CD14-positive monocyte (primary cell): ENCODE measurements around the gene EPHA4. TPM values are rescaled to one million over a fixed set of nuclear protein-coding genes. Genes with fewer than 3 reads are reported as not detected.
"Not testable (repeated sequence)": the region's sequence is repeated elsewhere in the genome, so short reads cannot be mapped to it uniquely, and the experiment has no call there.

Source experiments
- DNase-seq, 3 donors: peaks; one replicate each; pipeline ENCODE4 v3.0.0-alpha.2; 2011 to 2022
- H2AFZ ChIP-seq: 2 replicates; pipeline ENCODE4 v1.6.0; 2012; ENCODE audit warnings: mild to moderate bottlenecking, low read depth, low read length, inconsistent platforms; ENCODE audit not compliant: insufficient read depth, poor library complexity, severe bottlenecking
- H3K27ac ChIP-seq, 2 donors: 1 replicate in 1 of 2; 2 replicates in 1 of 2; pipeline ENCODE4 v1.5.1; 2012 to 2013; ENCODE audit warnings: low read length in 2 of 2, control low read depth in 1 of 2, inconsistent platforms in 1 of 2, low read depth in 1 of 2, mild to moderate bottlenecking in 1 of 2
- H3K27me3 ChIP-seq, 2 donors: one replicate each; pipeline versions ENCODE4 v1.6.0 to v1.6.1; 2011 to 2013; ENCODE audit warnings: low read length in 2 of 2; ENCODE audit not compliant: control insufficient read depth in 2 of 2, insufficient read depth in 2 of 2
- H3K36me3 ChIP-seq, 2 donors: replicated peaks in 1 of 2; 1 replicate in 1 of 2; 2 replicates in 1 of 2; pipeline versions ENCODE4 v1.5.1 to v1.6.1; 2012 to 2013; ENCODE audit warnings: low read length in 2 of 2, control low read depth in 1 of 2, inconsistent platforms in 1 of 2, mild to moderate bottlenecking in 1 of 2; ENCODE audit not compliant: insufficient read depth in 2 of 2, control insufficient read depth in 1 of 2
- H3K4me1 ChIP-seq, 2 donors: 1 replicate in 1 of 2; 2 replicates in 1 of 2; pipeline versions ENCODE4 v1.5.1 to v1.6.1; 2012 to 2013; ENCODE audit warnings: low read length in 2 of 2, control low read depth in 1 of 2, inconsistent platforms in 1 of 2, mild to moderate bottlenecking in 1 of 2, moderate library complexity in 1 of 2; ENCODE audit not compliant: insufficient read depth in 2 of 2, control insufficient read depth in 1 of 2
- H3K4me2 ChIP-seq: replicated peaks from 2 replicates; pipeline ENCODE3; 2012; ENCODE audit warnings: low read length, moderate library complexity, mild to moderate bottlenecking; ENCODE audit not compliant: poor library complexity, severe bottlenecking; ENCODE audit errors: extremely low read depth
- H3K4me3 ChIP-seq, 3 experiments: fragments of 200-600 bp in 1 of 3; sonication (generic) in 1 of 3; replicated peaks in 1 of 3; 1 replicate in 2 of 3; 2 replicates in 1 of 3; pipeline ENCODE4 v1.5.1; 2011 to 2013; ENCODE audit warnings: low read length in 3 of 3, mild to moderate bottlenecking in 3 of 3, control low read depth in 2 of 3, low read depth in 2 of 3, inconsistent platforms in 1 of 3, moderate library complexity in 1 of 3
- H3K79me2 ChIP-seq: 2 replicates; pipeline ENCODE4 v1.6.0; 2012; ENCODE audit warnings: mild to moderate bottlenecking, control low read depth, inconsistent platforms, low read length, moderate library complexity; ENCODE audit not compliant: insufficient read depth
- H3K9ac ChIP-seq: 2 replicates; pipeline ENCODE4 v1.6.0; 2017; ENCODE audit warnings: low read length, mild to moderate bottlenecking; ENCODE audit not compliant: insufficient read depth, poor library complexity, severe bottlenecking
- H3K9me3 ChIP-seq, 2 donors: replicated peaks in 1 of 2; 1 replicate in 1 of 2; 2 replicates in 1 of 2; pipeline versions ENCODE4 v1.5.1 to v1.6.1; 2012 to 2013; ENCODE audit warnings: low read length in 2 of 2, control low read depth in 1 of 2; ENCODE audit not compliant: control insufficient read depth in 1 of 2, insufficient read depth in 1 of 2
- H4K20me1 ChIP-seq: 2 replicates; pipeline ENCODE4 v1.6.0; 2012; ENCODE audit warnings: mild to moderate bottlenecking, low read length, control low read depth, moderate library complexity; ENCODE audit not compliant: insufficient read depth
- H3K27ac Mint-ChIP-seq, 7 donors: one replicate each; pipeline ENCODE4 v1.8.0; 2020; ENCODE audit warnings: mild to moderate bottlenecking in 7 of 7, mixed read lengths in 7 of 7, moderate library complexity in 6 of 7, inconsistent platforms in 2 of 7
- H3K27me3 Mint-ChIP-seq, 3 donors: one replicate each; pipeline ENCODE4 v1.8.0; 2021 to 2022; ENCODE audit warnings: low read depth in 3 of 3, mild to moderate bottlenecking in 3 of 3, mixed read lengths in 3 of 3, moderate library complexity in 3 of 3, inconsistent platforms in 1 of 3
- H3K36me3 Mint-ChIP-seq, 2 donors: one replicate each; pipeline ENCODE4 v1.8.0; 2020; ENCODE audit warnings: mixed read lengths in 2 of 2, inconsistent platforms in 1 of 2, mild to moderate bottlenecking in 1 of 2
- H3K4me1 Mint-ChIP-seq: one replicate; pipeline ENCODE4 v1.8.0; 2020; ENCODE audit warnings: mild to moderate bottlenecking, mixed read lengths
- H3K4me3 Mint-ChIP-seq, 2 donors: one replicate each; pipeline ENCODE4 v1.8.0; 2020; ENCODE audit warnings: mild to moderate bottlenecking in 2 of 2, mixed read lengths in 2 of 2, moderate library complexity in 1 of 2
- H3K9me3 Mint-ChIP-seq, 7 donors: one replicate each; pipeline ENCODE4 v1.8.0; 2020 to 2022; ENCODE audit warnings: mixed read lengths in 7 of 7, mild to moderate bottlenecking in 6 of 7, moderate library complexity in 6 of 7, inconsistent platforms in 2 of 7
- WGBS: methylation state at CpG from one replicate; pipeline ENCODE4 v1.1.5; 2013; ENCODE audit warnings: missing lambda C conversion rate; ENCODE audit not compliant: insufficient coverage; 5-methylcytosine and 5-hydroxymethylcytosine counted together
- intact Hi-C, 2 donors: fragments of 100-400 bp; cut with micrococcal nuclease; formaldehyde crosslinking; loops; one replicate each; pipeline versions ENCODE4 v1.15.0 to v1.15.1; 2023
- polyA plus RNA-seq, 3 donors: library from polyadenylated mRNA; depleted of rRNA in 1 of 3; unstranded in 2 of 3; stranded (reverse) in 1 of 3; fragments of 300-500 nt in 2 of 3; fragments of >200 nt in 1 of 3; fragmentation: Illumina TruSeq in 2 of 3; gene quantifications; 1 replicate in 2 of 3; 2 replicates in 1 of 3; pipeline ENCODE4 v1.2.3, GENCODE V29; 2012 to 2021
- TF ChIP-seq, protein P1 (sequence below): fragments of 200-600 bp; IDR thresholded peaks from one replicate; pipeline ENCODE4 v1.8.0; 2022; ENCODE audit warnings: antibody characterized with exemption, mild to moderate bottlenecking

Gene EPHA4
- polyA plus RNA-seq, 3 donors = 0.15 to 0.31 TPM; not detected in 1

DNA sequence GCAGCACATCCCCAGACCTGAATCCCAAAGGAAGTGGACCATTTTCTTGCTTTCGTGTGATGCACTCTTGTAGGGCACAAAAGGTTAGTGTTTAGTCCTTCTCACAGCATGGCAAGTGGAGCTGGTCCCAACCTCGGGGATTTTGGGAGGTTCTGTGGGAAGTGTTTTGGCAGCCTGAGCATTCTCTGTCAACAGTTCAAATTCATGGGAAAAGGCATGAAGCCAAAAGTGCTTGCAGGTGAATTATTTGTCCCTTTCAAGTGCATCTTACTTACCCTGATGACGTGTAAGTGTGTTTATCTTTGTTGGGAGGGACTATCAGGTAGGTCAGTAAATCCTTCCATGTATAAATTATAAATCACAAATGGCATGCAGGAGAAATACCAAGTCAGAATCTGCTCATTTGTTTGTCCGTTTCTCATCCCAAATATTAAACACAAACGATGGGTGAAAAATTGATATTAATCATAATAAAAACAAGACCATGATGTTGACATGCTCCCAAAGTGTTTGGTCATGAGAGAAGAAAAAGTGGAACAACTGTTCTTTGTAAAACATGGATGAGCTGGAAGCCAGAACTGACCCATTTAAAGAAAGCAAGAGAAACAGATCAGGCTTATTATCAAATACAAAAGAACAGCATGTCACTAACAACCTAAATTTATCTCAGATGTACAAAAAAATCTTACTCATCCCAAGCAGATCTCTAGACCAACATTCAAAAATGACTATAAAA is 57.6 kb downstream of the EPHA4 start:
- Mint-ChIP-seq H3K36me3 (no peaks in the 10 kb centered on the region), H3K27me3 (peaks cover 0 to 2% (median 0%) of the 10 kb centered on the region in 3 donors), H3K4me3 (no peak overlapping the region), H3K27ac (no peak overlapping the region), H3K4me1 (peaks cover 3% of the 10 kb centered on the region), H3K9me3 (peaks cover 2 to 9% (median 5%) of the 10 kb centered on the region in 7 donors)
- no peak overlapping the region for H3K9ac ChIP-seq
- no peak overlapping the region for H3K27ac ChIP-seq
- TF ChIP-seq, protein P1, sequence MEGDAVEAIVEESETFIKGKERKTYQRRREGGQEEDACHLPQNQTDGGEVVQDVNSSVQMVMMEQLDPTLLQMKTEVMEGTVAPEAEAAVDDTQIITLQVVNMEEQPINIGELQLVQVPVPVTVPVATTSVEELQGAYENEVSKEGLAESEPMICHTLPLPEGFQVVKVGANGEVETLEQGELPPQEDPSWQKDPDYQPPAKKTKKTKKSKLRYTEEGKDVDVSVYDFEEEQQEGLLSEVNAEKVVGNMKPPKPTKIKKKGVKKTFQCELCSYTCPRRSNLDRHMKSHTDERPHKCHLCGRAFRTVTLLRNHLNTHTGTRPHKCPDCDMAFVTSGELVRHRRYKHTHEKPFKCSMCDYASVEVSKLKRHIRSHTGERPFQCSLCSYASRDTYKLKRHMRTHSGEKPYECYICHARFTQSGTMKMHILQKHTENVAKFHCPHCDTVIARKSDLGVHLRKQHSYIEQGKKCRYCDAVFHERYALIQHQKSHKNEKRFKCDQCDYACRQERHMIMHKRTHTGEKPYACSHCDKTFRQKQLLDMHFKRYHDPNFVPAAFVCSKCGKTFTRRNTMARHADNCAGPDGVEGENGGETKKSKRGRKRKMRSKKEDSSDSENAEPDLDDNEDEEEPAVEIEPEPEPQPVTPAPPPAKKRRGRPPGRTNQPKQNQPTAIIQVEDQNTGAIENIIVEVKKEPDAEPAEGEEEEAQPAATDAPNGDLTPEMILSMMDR = no peak
- no peaks in the 10 kb centered on the region for H3K79me2 ChIP-seq
- no peaks in the 10 kb centered on the region for H4K20me1 ChIP-seq
- H3K4me1 ChIP-seq = peaks cover 12 to 14% of the 10 kb centered on the region in 2 donors
- H3K36me3 ChIP-seq = no peaks in the 10 kb centered on the region
- WGBS = 100% methylated on average over 1 of the region's 5 CpGs
- H3K4me2 ChIP-seq = no peak overlapping the region
- intact Hi-C loops = no loop called here
- H3K27me3 ChIP-seq = no peaks in the 10 kb centered on the region
- no peak overlapping the region for H3K4me3 ChIP-seq
- H2AFZ ChIP-seq = no peak overlapping the region
- no peak for DNase-seq
- no peaks in the 10 kb centered on the region for H3K9me3 ChIP-seq

DNA sequence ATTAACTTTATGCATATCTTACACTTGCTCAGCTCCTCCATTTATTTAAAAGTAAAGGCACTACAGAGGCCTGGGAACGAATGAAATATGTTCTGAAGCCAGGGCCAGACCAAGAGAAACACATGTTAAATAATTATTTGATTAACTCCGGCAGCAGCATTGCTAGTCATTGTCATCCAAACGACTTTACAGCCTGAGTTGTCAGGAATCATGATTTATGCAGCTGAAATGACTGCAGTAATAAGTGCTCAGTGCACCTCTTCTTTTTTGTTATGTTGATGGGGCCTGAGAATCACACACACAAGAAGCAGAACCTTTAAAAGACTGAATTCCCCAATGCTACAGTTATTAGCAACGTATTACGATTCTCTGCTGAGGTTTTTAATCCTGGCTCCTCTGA is 58.9 kb downstream of the EPHA4 start:
- intact Hi-C loops = no loop called here
- Histone ChIP-seq H3K36me3 (no peaks in the 10 kb centered on the region), H3K4me1 (peaks cover 11% of the 10 kb centered on the region in 2 donors), H2AFZ (no peak overlapping the region), H3K27ac (no peak overlapping the region), H4K20me1 (no peaks in the 10 kb centered on the region), H3K27me3 (no peaks in the 10 kb centered on the region), H3K9me3 (no peaks in the 10 kb centered on the region), H3K4me3 (no peak overlapping the region), H3K4me2 (no peak overlapping the region), H3K79me2 (no peaks in the 10 kb centered on the region), H3K9ac (no peak overlapping the region)
- 83% methylated on average over 2 of the region's 5 CpGs for WGBS
- Mint-ChIP-seq H3K4me3 (no peak overlapping the region), H3K36me3 (no peaks in the 10 kb centered on the region), H3K9me3 (peaks cover 2 to 9% (median 6%) of the 10 kb centered on the region in 7 donors), H3K27ac (no peak overlapping the region), H3K27me3 (peaks cover 0 to 2% (median 0%) of the 10 kb centered on the region in 3 donors), H3K4me1 (peaks cover 3% of the 10 kb centered on the region)
- DNase-seq = no peak
- TF ChIP-seq, protein P1 = no peak

DNA sequence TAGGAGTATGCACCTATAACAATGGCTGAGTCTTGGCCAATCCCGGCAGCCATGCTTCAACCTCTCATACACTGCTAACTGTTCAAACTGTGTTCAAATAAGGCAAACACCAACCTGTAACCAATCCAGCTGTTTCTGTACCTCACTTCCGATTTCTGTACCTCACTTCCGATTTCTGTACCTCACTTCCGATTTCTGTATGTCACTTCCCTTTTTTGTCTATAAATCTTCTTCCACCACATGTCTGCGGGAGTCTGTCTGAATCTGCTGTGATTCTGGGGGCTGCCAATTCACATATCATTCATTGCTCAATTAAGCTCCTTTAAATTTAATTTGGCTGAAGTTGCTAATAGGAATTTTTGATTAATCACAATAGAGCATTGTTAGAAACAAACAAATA is 60.8 kb downstream of the EPHA4 start:
- H3K79me2 ChIP-seq, intact Hi-C loops, H3K9me3 Mint-ChIP-seq, H3K4me1 ChIP-seq, H3K36me3 Mint-ChIP-seq, H3K27me3 ChIP-seq, H3K27ac Mint-ChIP-seq, H3K4me2 ChIP-seq, H3K4me1 Mint-ChIP-seq, H3K27ac ChIP-seq, H3K9me3 ChIP-seq, H3K27me3 Mint-ChIP-seq, H3K4me3 Mint-ChIP-seq, H4K20me1 ChIP-seq, H2AFZ ChIP-seq, H3K9ac ChIP-seq, H3K4me3 ChIP-seq, H3K36me3 ChIP-seq: not testable (repeated sequence)
- DNase-seq = peak in 1 of 3 donors; percentile 10
- 89% methylated on average over 1 of the region's 5 CpGs for WGBS
